ENCODE measurements around the gene TK2. TPM values are rescaled to one million over a fixed set of nuclear protein-coding genes. Genes with fewer than 3 reads are reported as not detected.
A peak's percentile ranks its signal among the peaks of the same experiment; 100 is the strongest.

TK2 gene
- polyA plus RNA-seq, 3 donors, result 29.8 to 38.9 (median 32.4) TPM

DNA sequence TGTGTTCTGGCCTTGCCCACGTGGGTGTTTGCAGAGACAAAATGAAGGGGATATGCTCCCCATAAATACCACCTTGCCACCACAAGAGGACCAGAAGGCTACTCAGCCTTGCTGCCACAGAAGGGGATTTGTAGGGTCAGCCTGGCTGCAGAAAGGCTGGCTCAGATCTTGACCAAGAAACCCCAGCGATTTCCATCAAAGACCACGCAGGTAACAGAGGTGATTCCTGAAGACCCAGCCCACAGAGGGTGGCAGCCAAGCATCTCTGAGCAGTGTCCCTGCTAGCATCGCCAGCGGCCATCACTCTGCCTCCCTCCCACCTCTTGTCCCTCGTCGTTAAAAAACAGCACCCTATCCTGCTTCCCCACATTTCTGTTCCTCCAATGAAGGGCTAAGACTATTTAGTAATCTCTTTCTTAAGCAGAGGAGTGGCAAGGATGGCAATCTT is 68.0 kb downstream of the TK2 start:
- no peak overlapping the region for H3K4me3 ChIP-seq (replicated peaks in 1 of 3; ENCODE audit: low read depth in 2 of 3, low read length in 3 of 3)
- peaks cover 51 to 61% of the 10 kb centered on the region in 2 donors for H3K4me1 ChIP-seq (ENCODE audit: control insufficient read depth in 1 of 2, insufficient read depth in 2 of 2, low read length in 2 of 2)

DNA sequence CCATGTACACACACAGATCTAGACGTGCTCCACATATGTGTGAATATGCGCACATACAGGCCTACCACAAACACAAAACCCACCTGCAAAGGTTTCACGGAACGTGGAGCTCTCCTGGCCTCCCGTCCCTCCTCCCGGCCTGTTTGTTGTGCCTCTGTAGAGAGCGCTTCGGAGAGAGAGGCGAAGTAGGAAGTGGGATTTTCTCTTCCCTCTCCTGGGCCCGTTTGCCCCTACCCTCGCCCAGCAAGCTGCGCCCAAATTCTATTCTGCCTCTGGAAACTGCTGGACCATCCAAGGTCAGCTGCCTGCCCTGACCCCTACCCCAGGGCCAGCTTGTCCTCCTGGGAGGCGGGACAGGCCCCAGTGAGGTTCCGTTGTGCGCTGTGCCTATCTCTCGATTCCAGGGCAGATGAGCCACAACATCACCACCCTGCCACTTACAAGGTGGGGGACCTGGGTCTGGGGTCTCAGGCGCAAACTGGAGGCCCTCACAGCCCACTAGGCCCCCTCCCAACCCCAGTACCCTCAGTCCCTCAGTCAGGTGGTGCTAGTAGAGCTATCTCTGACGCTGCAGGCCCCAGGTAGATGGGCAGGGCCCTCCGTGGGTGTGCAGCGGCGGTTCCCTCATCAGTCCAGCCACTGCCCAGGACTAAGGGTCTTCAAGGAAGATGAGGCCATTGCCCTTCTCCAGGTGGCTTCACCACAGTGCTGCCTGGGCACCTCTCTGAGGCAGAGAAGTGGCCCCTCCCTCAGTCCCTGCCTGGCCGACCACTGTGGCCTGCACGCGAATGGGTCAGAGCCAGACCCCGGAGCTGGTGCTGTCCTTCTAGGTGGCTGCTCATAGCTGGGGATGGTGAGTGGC is 68.6 kb downstream of the TK2 start:
- TF ChIP-seq, protein P1, sequence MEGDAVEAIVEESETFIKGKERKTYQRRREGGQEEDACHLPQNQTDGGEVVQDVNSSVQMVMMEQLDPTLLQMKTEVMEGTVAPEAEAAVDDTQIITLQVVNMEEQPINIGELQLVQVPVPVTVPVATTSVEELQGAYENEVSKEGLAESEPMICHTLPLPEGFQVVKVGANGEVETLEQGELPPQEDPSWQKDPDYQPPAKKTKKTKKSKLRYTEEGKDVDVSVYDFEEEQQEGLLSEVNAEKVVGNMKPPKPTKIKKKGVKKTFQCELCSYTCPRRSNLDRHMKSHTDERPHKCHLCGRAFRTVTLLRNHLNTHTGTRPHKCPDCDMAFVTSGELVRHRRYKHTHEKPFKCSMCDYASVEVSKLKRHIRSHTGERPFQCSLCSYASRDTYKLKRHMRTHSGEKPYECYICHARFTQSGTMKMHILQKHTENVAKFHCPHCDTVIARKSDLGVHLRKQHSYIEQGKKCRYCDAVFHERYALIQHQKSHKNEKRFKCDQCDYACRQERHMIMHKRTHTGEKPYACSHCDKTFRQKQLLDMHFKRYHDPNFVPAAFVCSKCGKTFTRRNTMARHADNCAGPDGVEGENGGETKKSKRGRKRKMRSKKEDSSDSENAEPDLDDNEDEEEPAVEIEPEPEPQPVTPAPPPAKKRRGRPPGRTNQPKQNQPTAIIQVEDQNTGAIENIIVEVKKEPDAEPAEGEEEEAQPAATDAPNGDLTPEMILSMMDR (IDR thresholded peaks at IDR 0.05), result no peak
- H3K27ac Mint-ChIP-seq, result peak overlapping the region in 3 of 7 donors; percentile 14 to 46 (median 30)

More for the DNA sequence above, 68.0 kb downstream of the TK2 start:
- DNase-seq, result peak in 1 of 3 donors; percentile 1
- Histone ChIP-seq H2AFZ (ENCODE audit: insufficient read depth, low read depth, low read length, poor library complexity, severe bottlenecking) (no peak overlapping the region), H3K4me2 (replicated peaks; ENCODE audit: extremely low read depth, low read length, poor library complexity, severe bottlenecking) (no peak overlapping the region), H3K9me3 (replicated peaks in 1 of 2; ENCODE audit: control insufficient read depth in 1 of 2, insufficient read depth in 1 of 2, low read length in 2 of 2) (no peaks in the 10 kb centered on the region), H3K27me3 (ENCODE audit: control insufficient read depth in 2 of 2, insufficient read depth in 2 of 2, low read length in 2 of 2) (no peaks in the 10 kb centered on the region), H3K79me2 (ENCODE audit: insufficient read depth, low read length) (no peaks in the 10 kb centered on the region), H3K9ac (ENCODE audit: insufficient read depth, low read length, poor library complexity, severe bottlenecking) (no peak overlapping the region), H3K36me3 (replicated peaks in 1 of 2; ENCODE audit: control insufficient read depth in 1 of 2, insufficient read depth in 2 of 2, low read length in 2 of 2) (no peaks in the 10 kb centered on the region), H4K20me1 (ENCODE audit: insufficient read depth, low read length) (no peaks in the 10 kb centered on the region), H3K27ac (ENCODE audit: low read depth in 1 of 2, low read length in 2 of 2) (no peak overlapping the region)
- TF ChIP-seq, protein P1 (IDR thresholded peaks at IDR 0.05), result no peak
- Mint-ChIP-seq H3K27ac (no peak overlapping the region), H3K27me3 (ENCODE audit: low read depth in 3 of 3) (peaks cover 2 to 8% (median 4%) of the 10 kb centered on the region in 3 donors), H3K9me3 (peaks cover 0 to 1% (median 0%) of the 10 kb centered on the region in 7 donors), H3K4me1 (peaks cover 54% of the 10 kb centered on the region), H3K36me3 (peaks cover 7 to 8% of the 10 kb centered on the region in 2 donors), H3K4me3 (no peak overlapping the region)
- intact Hi-C loops (cut with micrococcal nuclease), result loop anchor here (5.0 to 10.0 kb wide), 3 partner anchors 35 to 75 kb away; partner anchors contain the start of genes CKLF (in 1 of the 2) and TK2 (in 1 of the 2)
- 98% methylated on average over 4 of the region's 7 CpGs for WGBS (ENCODE audit: insufficient coverage)

More for the DNA sequence above, 68.6 kb downstream of the TK2 start:
- H3K4me1 Mint-ChIP-seq, result peaks cover 49% of the 10 kb centered on the region
- no peaks in the 10 kb centered on the region for H4K20me1 ChIP-seq (ENCODE audit: insufficient read depth, low read length)
- no peak overlapping the region for H2AFZ ChIP-seq (ENCODE audit: insufficient read depth, low read depth, low read length, poor library complexity, severe bottlenecking)
- H3K27me3 Mint-ChIP-seq (ENCODE audit: low read depth in 3 of 3), result peaks cover 2 to 10% (median 4%) of the 10 kb centered on the region in 3 donors
- intact Hi-C loops (cut with micrococcal nuclease), result loop anchor here (5.0 to 10.0 kb wide), 3 partner anchors 36 to 74 kb away; partner anchors contain the start of genes CKLF (in 1 of the 2) and TK2 (in 1 of the 2)
- no peak overlapping the region for H3K9ac ChIP-seq (ENCODE audit: insufficient read depth, low read length, poor library complexity, severe bottlenecking)
- no peaks in the 10 kb centered on the region for H3K79me2 ChIP-seq (ENCODE audit: insufficient read depth, low read length)
- H3K9me3 ChIP-seq (replicated peaks in 1 of 2; ENCODE audit: control insufficient read depth in 1 of 2, insufficient read depth in 1 of 2, low read length in 2 of 2), result no peaks in the 10 kb centered on the region
- H3K27me3 ChIP-seq (ENCODE audit: control insufficient read depth in 2 of 2, insufficient read depth in 2 of 2, low read length in 2 of 2), result no peaks in the 10 kb centered on the region
- H3K36me3 ChIP-seq (replicated peaks in 1 of 2; ENCODE audit: control insufficient read depth in 1 of 2, insufficient read depth in 2 of 2, low read length in 2 of 2), result no peaks in the 10 kb centered on the region
- peak in 2 of 3 donors; percentile 14 to 20 for DNase-seq
- peaks cover 0 to 2% (median 0%) of the 10 kb centered on the region in 7 donors for H3K9me3 Mint-ChIP-seq
- peak overlapping the region in 1 of 2 donors; percentile 69 for H3K4me3 Mint-ChIP-seq
- no peak overlapping the region for H3K4me3 ChIP-seq (replicated peaks in 1 of 3; ENCODE audit: low read depth in 2 of 3, low read length in 3 of 3)
- peaks cover 7 to 8% of the 10 kb centered on the region in 2 donors for H3K36me3 Mint-ChIP-seq
- peaks cover 45 to 54% of the 10 kb centered on the region in 2 donors for H3K4me1 ChIP-seq (ENCODE audit: control insufficient read depth in 1 of 2, insufficient read depth in 2 of 2, low read length in 2 of 2)
- WGBS (ENCODE audit: insufficient coverage), result 88% methylated on average over 11 of the region's 25 CpGs
- H3K4me2 ChIP-seq (replicated peaks; ENCODE audit: extremely low read depth, low read length, poor library complexity, severe bottlenecking), result no peak overlapping the region
- no peak overlapping the region for H3K27ac ChIP-seq (ENCODE audit: low read depth in 1 of 2, low read length in 2 of 2)

Measured in CD14-positive monocyte (primary cell).